K562 (cell line): ENCODE results near the gene ZG16B. TPM values are rescaled to one million over a fixed set of nuclear protein-coding genes. Genes with fewer than 3 reads are reported as not detected.

ENCODE experiments used
- ATAC-seq: fragments of 200-7000 bp; cut with Tn5 transposase; 3 replicates; pipeline ENCODE4 v1.9.1; 2020; ENCODE audit warnings: moderate library complexity
- BruUV-seq: library from RNA; stranded (reverse); fragments of 400-500 nt; replicated peaks from 2 replicates; lab custom pipeline; 2021; lab: Mats Ljungman, UMichigan
- CTCF ChIA-PET: fragments of 300-600 bp; formaldehyde crosslinking; extraction: SDS; loops from one replicate; lab custom pipeline; 2021; ENCODE audit warnings: low intra/inter-chr PET ratio; lab: Yijun Ruan, JAX
- POLR2A ChIA-PET: fragments of 300-600, 350-650 bp; sonication (Branson Sonifier 250); formaldehyde crosslinking; extraction: SDS; loops from one replicate; lab custom pipeline; 2021; ENCODE audit warnings: antibody characterized with exemption, inconsistent platforms; lab: Yijun Ruan, JAX
- DNase-seq, 4 experiments: peaks; one replicate each; pipeline versions ENCODE4 v3.0.0 to v3.0.0-alpha.2; 2011 to 2018; ENCODE audit warnings: low spot score in 3 of 4, mixed read lengths in 3 of 4; ENCODE audit errors: extremely low read depth in 1 of 4
- FAIRE-seq: peaks from 2 replicates; lab custom pipeline; 2011; peaks lifted over from hg19 to GRCh38; lab: Jason Lieb, UNC
- H2AFZ ChIP-seq: 2 replicates; pipeline ENCODE4 v1.6.0; 2011; ENCODE audit warnings: low read depth, low read length, control low read depth, inconsistent platforms
- H3K27ac ChIP-seq: fragments of 200-600 bp; 3 replicates; pipeline ENCODE4 v1.8.0; 2011; ENCODE audit warnings: low read depth, mild to moderate bottlenecking, control low read depth, inconsistent platforms, low read length, moderate library complexity, mixed read lengths; ENCODE audit errors: extremely low read depth
- H3K27me3 ChIP-seq, 2 experiments: fragments of 300-600 bp in 1 of 2; 2 replicates in 1 of 2; 3 replicates in 1 of 2; pipeline versions ENCODE4 v1.6.0 to v1.8.0; 2011; ENCODE audit warnings: inconsistent platforms in 2 of 2, low read length in 2 of 2, mild to moderate bottlenecking in 1 of 2, mixed read lengths in 1 of 2, moderate library complexity in 1 of 2; ENCODE audit not compliant: control insufficient read depth in 2 of 2, insufficient read depth in 2 of 2
- H3K36me3 ChIP-seq: fragments of 300-600 bp; 3 replicates; pipeline ENCODE4 v1.8.0; 2011; ENCODE audit warnings: mild to moderate bottlenecking, low read length, inconsistent platforms; ENCODE audit not compliant: control insufficient read depth, insufficient read depth
- H3K4me1 ChIP-seq, 2 experiments: fragments of 200-600 bp in 1 of 2; replicated peaks in 1 of 2; 2 replicates in 1 of 2; 3 replicates in 1 of 2; pipeline versions ENCODE4 v1.5.1 to v1.8.0; 2011; ENCODE audit warnings: inconsistent platforms in 2 of 2, low read length in 2 of 2, mild to moderate bottlenecking in 1 of 2, mixed read lengths in 1 of 2, moderate library complexity in 1 of 2; ENCODE audit not compliant: control insufficient read depth in 2 of 2, insufficient read depth in 2 of 2
- H3K4me2 ChIP-seq: 2 replicates; pipeline ENCODE4 v1.6.1; 2011; ENCODE audit warnings: low read length, control low read depth, inconsistent platforms, mixed read lengths; ENCODE audit not compliant: insufficient read depth
- H3K4me3 ChIP-seq: fragments of 200-600 bp; sonication (generic), shearing (Covaris generic); 2 replicates; pipeline ENCODE4 v1.5.1; 2016; ENCODE audit warnings: control low read depth, inconsistent platforms
- H3K79me2 ChIP-seq: fragments of 200-600 bp; 3 replicates; pipeline ENCODE4 v1.8.0; 2011; ENCODE audit warnings: low read length, inconsistent platforms; ENCODE audit not compliant: control insufficient read depth, insufficient read depth
- H3K9ac ChIP-seq, 2 experiments: 2 replicates each; pipeline versions ENCODE4 v1.6.0 to v1.6.1; 2011; ENCODE audit warnings: low read depth in 2 of 2, low read length in 2 of 2, control low read depth in 1 of 2, inconsistent platforms in 1 of 2, mild to moderate bottlenecking in 1 of 2, mixed read lengths in 1 of 2; ENCODE audit not compliant: insufficient read depth in 1 of 2
- H3K9me1 ChIP-seq: one replicate; pipeline ENCODE4 v1.6.0; 2011; ENCODE audit warnings: inconsistent platforms, mild to moderate bottlenecking, low read length, moderate library complexity; ENCODE audit not compliant: control insufficient read depth, insufficient read depth
- H3K9me3 ChIP-seq: replicated peaks from 2 replicates; pipeline ENCODE4 v1.5.1; 2011; ENCODE audit warnings: low read depth, low read length, inconsistent platforms; ENCODE audit not compliant: control insufficient read depth, insufficient read depth
- H4K20me1 ChIP-seq: replicated peaks from 2 replicates; pipeline ENCODE4 v1.6.1; 2011; ENCODE audit warnings: low read length, inconsistent platforms, mixed read lengths; ENCODE audit not compliant: control insufficient read depth, insufficient read depth
- CBFB ChIP-seq: sonication (generic); formaldehyde crosslinking; IDR thresholded peaks from 2 replicates; pipeline ENCODE4 v1.4.0; 2020; ENCODE audit warnings: mild to moderate bottlenecking, missing genetic modification reagents
- CCNT2 ChIP-seq: IDR thresholded peaks from 2 replicates; pipeline ENCODE4 v1.6.1; 2011; ENCODE audit warnings: borderline replicate concordance, low read depth, mild to moderate bottlenecking, moderate library complexity, mixed read lengths, low read length; ENCODE audit not compliant: insufficient read length; ENCODE audit errors: extremely low read depth
- DDX20 ChIP-seq: fragments of 450-650 bp; IDR thresholded peaks from 2 replicates; pipeline ENCODE4 v1.6.1; 2016; ENCODE audit warnings: missing genetic modification characterization, low read depth, mild to moderate bottlenecking, missing compliant biosample characterization, moderate library complexity
- IFI16 ChIP-seq: fragments of 250-450 bp; sonication (Bioruptor Pico); IDR thresholded peaks from 2 replicates; pipeline ENCODE4 v2.1.2; 2022; ENCODE audit warnings: mild to moderate bottlenecking, inconsistent platforms
- MXI1 ChIP-seq: IDR thresholded peaks from 2 replicates; pipeline ENCODE4 v1.6.1; 2011; ENCODE audit warnings: low read depth, mild to moderate bottlenecking, improper control_type of control experiment, low read length
- NR3C1 ChIP-seq: sonication (generic); formaldehyde crosslinking; IDR thresholded peaks from 2 replicates; pipeline ENCODE4 v1.8.1; 2022; ENCODE audit warnings: missing genetic modification reagents
- RBM25 ChIP-seq: fragments of 200-400 bp; formaldehyde crosslinking; IDR thresholded peaks from 2 replicates; pipeline ENCODE4 v1.6.1; 2018; ENCODE audit warnings: low read length, low read depth, moderate library complexity; ENCODE audit not compliant: severe bottlenecking
- RBM34 ChIP-seq: fragments of 200-400 bp; formaldehyde crosslinking; IDR thresholded peaks from 2 replicates; pipeline ENCODE4 v1.6.1; 2018; ENCODE audit warnings: low read length, borderline replicate concordance; ENCODE audit not compliant: insufficient read depth
- SIN3A ChIP-seq, 2 experiments: fragments of 150-350 bp in 1 of 2; IDR thresholded peaks; 2 replicates each; pipeline ENCODE4 v1.6.1; 2011 to 2016; ENCODE audit warnings: borderline replicate concordance in 2 of 2, low read depth in 2 of 2, low read length in 2 of 2, mild to moderate bottlenecking in 2 of 2, moderate library complexity in 2 of 2; ENCODE audit not compliant: control insufficient read depth in 1 of 2
- TBL1XR1 ChIP-seq, 2 experiments: IDR thresholded peaks; 2 replicates each; pipeline ENCODE4 v1.6.1; 2012; ENCODE audit warnings: improper control_type of control experiment in 2 of 2, low read length in 2 of 2, mild to moderate bottlenecking in 1 of 2
- WGBS: fragments of 100-300 bp; shearing (Covaris generic); methylation state at CpG from one replicate; pipeline ENCODE4 v1.1.6; 2016; ENCODE audit warnings: low coverage, mixed read lengths; ENCODE audit not compliant: insufficient coverage; ENCODE audit errors: missing lambda C conversion rate; 5-methylcytosine and 5-hydroxymethylcytosine counted together
- in situ Hi-C: fragments of 300-500 bp; cut with MboI; formaldehyde crosslinking; loops from 4 replicates; pipeline ENCODE4 v1.15.0; 2018; ENCODE audit warnings: inconsistent platforms, mixed read lengths
- intact Hi-C: fragments of 100-400 bp; cut with micrococcal nuclease; formaldehyde crosslinking; loops from 2 replicates; pipeline ENCODE4 v1.14.2; 2022
- polyA plus RNA-seq, 8 experiments: library from polyadenylated mRNA; depleted of rRNA in 4 of 8; stranded (reverse) in 5 of 8; unstranded in 3 of 8; fragments of >200 nt; fragmentation: Nextera tagmentation in 2 of 8; fragmentation: Illumina TruSeq in 1 of 8; extraction: Ambion mirVana in 2 of 8; extraction: Trizol in 1 of 8; gene quantifications; 2 replicates each; pipeline versions ENCODE4 v1.2.1 to v1.2.3, GENCODE V29; 2011 to 2014; ENCODE audit warnings: inconsistent platforms in 1 of 8, missing spikeins in 1 of 8
- total RNA-seq, 7 experiments: library from RNA; depleted of rRNA in 6 of 7; stranded (reverse); fragments of >200 nt in 6 of 7; fragmentation: Illumina TruSeq in 2 of 7; extraction: Trizol in 2 of 7; gene quantifications; 2 replicates each; pipeline versions ENCODE4 v1.2.1 to v1.2.3, GENCODE V29; 2011 to 2021; ENCODE audit warnings: low replicate concordance in 1 of 7
- TF ChIP-seq, protein P1 (sequence below): fragments of 250-450 bp; sonication (Bioruptor Pico); IDR thresholded peaks from 2 replicates; pipeline ENCODE4 v1.5.0; 2021
- TF ChIP-seq, protein P2 (sequence below), 2 experiments: fragments of 450-650 bp in 1 of 2; sonication (generic) in 1 of 2; formaldehyde crosslinking; conservative IDR thresholded peaks; 2 replicates each; pipeline versions ENCODE4 v1.4.0 to v1.8.1; 2020 to 2022; ENCODE audit warnings: mild to moderate bottlenecking in 1 of 2, missing genetic modification reagents in 1 of 2
- TF ChIP-seq, protein P3 (sequence below), 3 experiments: fragments of 200-800 bp in 1 of 3; sonication (Bioruptor generic) in 1 of 3; sonication (generic) in 1 of 3; formaldehyde crosslinking in 1 of 3; IDR thresholded peaks; 2 replicates each; pipeline versions ENCODE4 v1.6.1 to v1.8.0; 2016 to 2022; ENCODE audit warnings: mild to moderate bottlenecking in 2 of 3, missing compliant biosample characterization in 2 of 3, missing genetic modification characterization in 2 of 3, missing genetic modification reagents in 1 of 3
- TF ChIP-seq, protein P4 (sequence below): fragments of 250-450 bp; sonication (Bioruptor Pico); IDR thresholded peaks from 2 replicates; pipeline ENCODE4 v1.4.0; 2020; ENCODE audit warnings: borderline replicate concordance
- TF ChIP-seq, protein P5 (sequence below): fragments of 200-400 bp; formaldehyde crosslinking; IDR thresholded peaks from 2 replicates; pipeline ENCODE4 v1.6.1; 2017; ENCODE audit warnings: mild to moderate bottlenecking, low read depth, low read length, moderate library complexity

Gene ZG16B
- total and polyA plus RNA-seq, 9 of the 15 experiments (the other 6 are each of a cell fraction or from before 2014, with no cell fraction given) = 0.25 to 0.43 (median 0.34) TPM; not detected in 5

DNA sequence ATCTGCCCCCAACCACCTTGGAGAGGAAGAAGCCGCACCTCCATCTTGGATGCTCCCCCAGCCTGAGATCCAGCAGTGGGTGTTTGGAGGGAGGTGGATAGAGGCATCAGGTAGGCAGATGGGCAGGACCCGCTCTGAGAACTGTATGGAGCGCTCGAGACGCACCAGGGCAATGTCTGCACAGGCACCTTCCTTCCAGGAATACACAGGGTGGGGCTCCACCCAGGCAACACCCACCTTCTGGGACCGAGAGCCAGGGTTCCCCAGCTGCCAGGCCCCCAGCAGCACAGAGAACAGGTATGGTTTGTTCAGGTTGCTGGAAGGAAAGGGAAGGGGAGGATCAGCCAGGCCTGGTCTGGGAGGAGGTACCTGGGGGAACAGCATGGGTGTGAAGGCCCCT is 25.4 kb downstream of the ZG16B start:
- BruUV-seq = no TSS peak
- no peak for FAIRE-seq
- peaks cover 0 to 24% of the 10 kb centered on the region in 2 experiments; a peak in 1 of 5 replicates for H3K27me3 ChIP-seq
- no peaks in the 10 kb centered on the region for H3K36me3 ChIP-seq
- H3K27ac ChIP-seq = no peak overlapping the region
- H3K9ac ChIP-seq = 0 out of 4 replicates have a peak overlapping the region, but pooled peaks of 1 of the 2 experiments have one; percentile 48
- CTCF ChIA-PET = no interaction called here
- peaks cover 7% of the 10 kb centered on the region for H3K9me3 ChIP-seq
- intact Hi-C loops (no loop called here), in situ Hi-C loops (no loop called here)
- no peaks in the 10 kb centered on the region for H3K9me1 ChIP-seq
- H3K4me3 ChIP-seq = no peak overlapping the region
- H3K4me1 ChIP-seq = peaks cover 2 to 54% of the 10 kb centered on the region in 2 experiments; a peak in 3 of 5 replicates
- no peaks in the 10 kb centered on the region for H3K79me2 ChIP-seq
- no peak for ATAC-seq
- no peaks in the 10 kb centered on the region for H4K20me1 ChIP-seq
- POLR2A ChIA-PET = no interaction called here
- H2AFZ ChIP-seq = no peak overlapping the region
- peak in 2 of 4 experiments; percentile 3 to 4 for DNase-seq
- no peak overlapping the region for H3K4me2 ChIP-seq
- 13% methylated on average over 6 of the region's 6 CpGs for WGBS
- TF ChIP-seq NR3C1 (CRISPR knock-in tag) (no peak), DDX20 (no peak), CCNT2 (no peak), SIN3A (IDR thresholded peaks at IDR 0.05; ENCODE audit: borderline replicate concordance in 2 of 2, control insufficient read depth in 1 of 2, low read depth in 2 of 2, low read length in 2 of 2) (no peak), IFI16 (CRISPR knock-in tag) (no peak), MXI1 (no peak), CBFB (CRISPR knock-in tag) (no peak), RBM34 (no peak), RBM25 (no peak), TBL1XR1 (IDR thresholded peaks at IDR 0.05; ENCODE audit: low read length in 2 of 2) (no peak)
- TF ChIP-seq, protein P1, sequence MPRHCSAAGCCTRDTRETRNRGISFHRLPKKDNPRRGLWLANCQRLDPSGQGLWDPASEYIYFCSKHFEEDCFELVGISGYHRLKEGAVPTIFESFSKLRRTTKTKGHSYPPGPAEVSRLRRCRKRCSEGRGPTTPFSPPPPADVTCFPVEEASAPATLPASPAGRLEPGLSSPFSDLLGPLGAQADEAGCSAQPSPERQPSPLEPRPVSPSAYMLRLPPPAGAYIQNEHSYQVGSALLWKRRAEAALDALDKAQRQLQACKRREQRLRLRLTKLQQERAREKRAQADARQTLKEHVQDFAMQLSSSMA (CRISPR knock-in tag) = no peak
- TF ChIP-seq, protein P2, sequence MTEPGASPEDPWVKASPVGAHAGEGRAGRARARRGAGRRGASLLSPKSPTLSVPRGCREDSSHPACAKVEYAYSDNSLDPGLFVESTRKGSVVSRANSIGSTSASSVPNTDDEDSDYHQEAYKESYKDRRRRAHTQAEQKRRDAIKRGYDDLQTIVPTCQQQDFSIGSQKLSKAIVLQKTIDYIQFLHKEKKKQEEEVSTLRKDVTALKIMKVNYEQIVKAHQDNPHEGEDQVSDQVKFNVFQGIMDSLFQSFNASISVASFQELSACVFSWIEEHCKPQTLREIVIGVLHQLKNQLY (CRISPR knock-in tag; conservative IDR thresholded peaks at IDR 0.05) = no peak
- TF ChIP-seq, protein P3, sequence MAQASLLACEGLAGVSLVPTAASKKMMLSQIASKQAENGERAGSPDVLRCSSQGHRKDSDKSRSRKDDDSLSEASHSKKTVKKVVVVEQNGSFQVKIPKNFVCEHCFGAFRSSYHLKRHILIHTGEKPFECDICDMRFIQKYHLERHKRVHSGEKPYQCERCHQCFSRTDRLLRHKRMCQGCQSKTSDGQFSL (CRISPR knock-in tag; IDR thresholded peaks at IDR 0.05) = no peak
- TF ChIP-seq, protein P3 (tag; IDR thresholded peaks at IDR 0.05) = no peak
- TF ChIP-seq, protein P4, sequence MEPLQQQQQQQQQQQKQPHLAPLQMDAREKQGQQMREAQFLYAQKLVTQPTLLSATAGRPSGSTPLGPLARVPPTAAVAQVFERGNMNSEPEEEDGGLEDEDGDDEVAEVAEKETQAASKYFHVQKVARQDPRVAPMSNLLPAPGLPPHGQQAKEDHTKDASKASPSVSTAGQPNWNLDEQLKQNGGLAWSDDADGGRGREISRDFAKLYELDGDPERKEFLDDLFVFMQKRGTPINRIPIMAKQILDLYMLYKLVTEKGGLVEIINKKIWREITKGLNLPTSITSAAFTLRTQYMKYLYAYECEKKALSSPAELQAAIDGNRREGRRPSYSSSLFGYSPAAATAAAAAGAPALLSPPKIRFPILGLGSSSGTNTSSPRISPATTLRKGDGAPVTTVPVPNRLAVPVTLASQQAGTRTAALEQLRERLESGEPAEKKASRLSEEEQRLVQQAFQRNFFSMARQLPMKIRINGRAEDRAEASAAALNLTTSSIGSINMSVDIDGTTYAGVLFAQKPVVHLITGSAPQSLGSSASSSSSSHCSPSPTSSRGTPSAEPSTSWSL (CRISPR knock-in tag) = no peak
- TF ChIP-seq, protein P5, sequence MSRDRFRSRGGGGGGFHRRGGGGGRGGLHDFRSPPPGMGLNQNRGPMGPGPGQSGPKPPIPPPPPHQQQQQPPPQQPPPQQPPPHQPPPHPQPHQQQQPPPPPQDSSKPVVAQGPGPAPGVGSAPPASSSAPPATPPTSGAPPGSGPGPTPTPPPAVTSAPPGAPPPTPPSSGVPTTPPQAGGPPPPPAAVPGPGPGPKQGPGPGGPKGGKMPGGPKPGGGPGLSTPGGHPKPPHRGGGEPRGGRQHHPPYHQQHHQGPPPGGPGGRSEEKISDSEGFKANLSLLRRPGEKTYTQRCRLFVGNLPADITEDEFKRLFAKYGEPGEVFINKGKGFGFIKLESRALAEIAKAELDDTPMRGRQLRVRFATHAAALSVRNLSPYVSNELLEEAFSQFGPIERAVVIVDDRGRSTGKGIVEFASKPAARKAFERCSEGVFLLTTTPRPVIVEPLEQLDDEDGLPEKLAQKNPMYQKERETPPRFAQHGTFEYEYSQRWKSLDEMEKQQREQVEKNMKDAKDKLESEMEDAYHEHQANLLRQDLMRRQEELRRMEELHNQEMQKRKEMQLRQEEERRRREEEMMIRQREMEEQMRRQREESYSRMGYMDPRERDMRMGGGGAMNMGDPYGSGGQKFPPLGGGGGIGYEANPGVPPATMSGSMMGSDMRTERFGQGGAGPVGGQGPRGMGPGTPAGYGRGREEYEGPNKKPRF = no peak
